NCI-H1694 treated with DMSO at 0.1 percent for 48 hours (cell line): ENCODE results near the gene CEP192.

Experiments
- DNase-seq: peaks from one replicate; lab custom pipeline; 2025; lab: John Stamatoyannopoulos, UW

Gene CEP192

GRCh38 chr18:13139885-13140450 lies 148.8 kb downstream of the CEP192 start:
- DNase-seq, result no peak

DNA sequence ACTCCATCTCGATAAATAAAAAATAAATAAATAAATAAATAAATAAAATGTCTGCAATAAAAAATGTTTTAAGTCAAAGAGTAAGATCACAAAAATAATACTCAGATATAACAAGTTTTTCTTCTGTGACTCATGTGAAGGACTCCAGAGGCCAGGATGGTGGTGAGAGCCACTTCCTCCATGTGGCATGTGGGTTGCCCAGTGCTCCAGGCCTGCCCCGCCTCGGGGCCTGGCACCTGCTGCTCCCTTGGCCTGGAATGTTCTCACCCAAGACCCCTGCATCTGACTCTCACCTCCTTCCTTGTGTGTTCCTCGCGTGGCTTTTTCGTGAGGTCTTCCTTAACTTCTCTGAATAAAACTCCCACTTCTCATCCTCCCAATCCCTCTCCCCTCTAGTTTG lies 150.0 kb downstream of the CEP192 start:
- DNase-seq, result no peak

GRCh38 chr18:13145636-13146190 lies 154.6 kb downstream of the CEP192 start:
- DNase-seq, result no peak

- no peak for DNase-seq
Observed at GRCh38 chr18:13147130-13147529, 156.0 kb downstream of the CEP192 start.

- no peak for DNase-seq
Observed at GRCh38 chr18:13151656-13152055, 160.5 kb downstream of the CEP192 start.

DNA sequence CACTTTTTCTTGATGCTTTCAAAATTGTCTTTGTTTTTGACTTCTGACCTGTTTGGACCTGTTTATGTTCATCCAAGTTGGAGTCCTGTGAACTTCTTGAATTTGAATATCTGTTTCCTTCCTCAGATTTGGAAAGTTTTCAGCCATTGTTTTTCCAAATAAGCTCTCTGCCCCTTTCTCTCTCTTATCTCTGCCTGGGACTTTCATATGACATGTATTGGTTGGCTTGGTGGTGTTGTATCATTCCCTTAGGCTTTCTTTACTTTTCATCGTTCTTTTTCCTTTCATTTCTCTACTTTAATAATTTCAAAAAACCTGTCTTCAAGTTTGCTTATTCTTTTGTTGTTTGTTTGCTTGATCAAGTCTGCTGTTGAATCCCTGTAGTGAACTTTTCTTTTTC lies 167.3 kb downstream of the CEP192 start:
- no peak for DNase-seq

DNA sequence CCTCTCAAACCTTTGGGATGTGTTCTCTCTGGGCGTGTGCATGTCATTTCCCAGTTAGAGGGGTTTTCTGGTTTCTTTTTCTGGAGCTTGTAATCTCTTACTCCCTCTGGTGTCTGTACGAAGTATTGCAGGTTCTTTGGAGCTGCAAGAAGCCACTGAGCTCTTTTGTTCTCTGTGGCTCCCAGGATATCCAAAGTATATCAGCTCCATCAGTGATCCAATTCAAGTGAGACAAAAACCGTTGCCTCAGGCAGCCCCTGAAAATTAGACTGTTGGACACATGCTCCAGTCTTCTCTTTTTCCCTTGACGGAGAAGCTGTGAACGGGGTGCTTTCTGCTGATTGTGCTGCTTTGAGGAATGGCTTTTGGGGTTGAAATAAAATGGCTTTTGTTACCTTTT lies 168.4 kb downstream of the CEP192 start:
- DNase-seq, result peak; percentile 20

DNA sequence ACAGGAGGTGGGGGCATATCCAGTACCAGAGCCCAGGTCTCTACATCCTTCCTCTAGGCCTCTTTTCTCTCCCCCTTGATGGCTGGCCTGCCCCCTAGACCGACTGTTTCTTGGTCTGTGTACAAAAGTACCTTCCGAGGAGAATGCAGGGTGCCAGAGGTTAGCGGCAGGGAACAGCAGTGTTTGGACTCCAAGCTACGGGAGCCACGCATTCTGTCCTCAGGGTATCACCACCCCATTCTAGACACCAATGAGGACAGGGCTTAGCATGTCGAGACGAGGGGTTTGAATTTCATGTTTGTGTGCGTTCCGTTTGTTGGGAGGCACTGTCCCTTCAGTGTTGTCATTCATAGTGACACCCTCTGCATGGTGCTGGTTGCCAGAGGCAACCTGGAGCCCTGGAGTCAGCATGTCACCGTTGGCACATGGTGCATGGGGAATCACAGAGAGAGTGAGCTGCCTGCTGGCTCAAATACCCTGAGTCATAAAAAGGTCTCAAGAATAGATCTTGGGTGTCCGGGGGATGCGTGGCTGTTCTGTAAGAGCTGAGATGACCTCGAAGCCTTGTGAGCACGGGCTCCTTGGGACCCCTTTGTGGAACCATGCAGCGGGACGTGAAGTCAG lies 170.2 kb downstream of the CEP192 start:
- no peak for DNase-seq

DNA sequence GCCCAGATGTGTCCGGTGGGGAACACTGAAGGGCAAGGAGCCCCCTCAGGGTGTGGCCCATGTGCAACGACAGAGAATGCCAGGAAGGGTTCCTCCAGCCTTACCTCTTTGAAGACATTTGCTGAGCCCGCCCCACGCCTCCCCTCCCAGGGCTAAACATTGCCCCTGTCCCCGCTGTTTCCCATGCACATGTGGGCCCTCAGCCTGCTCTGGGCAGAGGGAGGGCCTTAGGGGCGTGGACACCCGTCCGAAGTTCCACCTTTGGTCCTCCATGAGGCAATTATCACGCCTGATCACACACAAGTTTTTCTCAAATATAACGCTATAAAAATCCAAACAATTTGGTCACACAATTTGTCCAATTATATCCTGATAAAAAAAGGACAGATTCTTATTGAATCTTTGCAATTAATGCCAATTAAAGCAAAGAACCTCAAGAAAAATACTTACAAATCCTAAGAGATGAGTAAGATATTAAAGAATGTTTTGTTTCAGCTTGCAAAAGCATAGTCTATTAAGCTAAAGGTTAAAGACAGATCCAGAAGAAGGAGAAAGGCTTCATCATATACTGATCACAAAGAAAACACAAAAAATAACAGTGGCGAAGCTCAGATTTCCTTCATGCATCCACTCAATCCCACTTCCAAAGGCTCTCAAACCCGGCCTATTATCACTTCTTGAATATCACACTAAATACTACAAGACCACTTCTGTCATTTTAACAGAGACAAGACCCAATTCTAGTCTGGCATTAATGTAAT lies 172.2 kb downstream of the CEP192 start:
- no peak for DNase-seq

- DNase-seq, result no peak
Observed at GRCh38 chr18:13164406-13164805, 173.2 kb downstream of the CEP192 start.

- no peak for DNase-seq
Observed at GRCh38 chr18:13165636-13166423, 174.7 kb downstream of the CEP192 start.

- no peak for DNase-seq
Observed at GRCh38 chr18:13173578-13174145, 182.5 kb downstream of the CEP192 start.
